ENCODE results near the gene HOXD13. TPM values are rescaled to one million over a fixed set of nuclear protein-coding genes. Genes with fewer than 3 reads are reported as not detected.

The HOXD13 gene
- total and polyA plus RNA-seq, 2 of the 8 experiments (the other 6 are each of a cell fraction or from before 2014, with no cell fraction given) = not detected

- TF ChIP-seq SP1 (IDR thresholded peaks at IDR 0.05; ENCODE audit: low read depth, low read length) = peak; percentile 47; the same call in 1 of the 2 replicates
- TF ChIP-seq BACH1 (IDR thresholded peaks at IDR 0.05; ENCODE audit: low read length) = no peak
- peak; percentile 60 for TF ChIP-seq RNF2 (IDR thresholded peaks at IDR 0.05; ENCODE audit: borderline replicate concordance, low read depth, low read length, missing control alignments, poor library complexity, severe bottlenecking)
- TF ChIP-seq TAF7 (optimal IDR thresholded peaks at IDR 0.05; ENCODE audit: borderline replicate concordance, low read depth, low read length) = no peak
- no peak for TF ChIP-seq MAFK (IDR thresholded peaks at IDR 0.05; ENCODE audit: low read depth, low read length)
- TF ChIP-seq TAF1 (IDR thresholded peaks at IDR 0.05; ENCODE audit: low read depth, low read length) = no peak
- no peak for TF ChIP-seq EP300 (IDR thresholded peaks at IDR 0.05; ENCODE audit: borderline replicate concordance in 1 of 2, low read depth in 2 of 2, low read length in 2 of 2)
- no peak for TF ChIP-seq KDM4A (IDR thresholded peaks at IDR 0.05; ENCODE audit: low read depth, low read length, severe bottlenecking)
- TF ChIP-seq TCF12 (IDR thresholded peaks at IDR 0.05; ENCODE audit: low read depth, low read length) = peak; percentile 41; the same call in 1 of the 2 replicates
- 0 out of 2 replicates have a peak, but pooled peaks have one; percentile 57 for TF ChIP-seq TEAD4 (IDR thresholded peaks at IDR 0.05; ENCODE audit: low read depth, low read length)
- TF ChIP-seq NRF1 (IDR thresholded peaks at IDR 0.05; ENCODE audit: low read depth, low read length) = no peak
- no peak for TF ChIP-seq CREB1 (IDR thresholded peaks at IDR 0.05)
- no peak for TF ChIP-seq RXRA (IDR thresholded peaks at IDR 0.05; ENCODE audit: insufficient read depth, low read depth, low read length)
- no peak for TF ChIP-seq SP2 (IDR thresholded peaks at IDR 0.05; ENCODE audit: low read length)
- no peak for TF ChIP-seq CHD1 (IDR thresholded peaks at IDR 0.05; ENCODE audit: low read depth, low read length)
These were observed 17.0 kb upstream of the HOXD13 start (continued) for GRCh38 chr2:176075481-176075880.

Data from H1 (cell line).